OCI-LY3 (cell line): Measurements from ENCODE around the gene OR56A3.

Experiments used
- EZH2phosphoT487 ChIP-seq: fragments of 200-600 bp; shearing (Covaris generic); IDR thresholded peaks from 2 replicates; pipeline ENCODE4 v1.6.1; 2018; ENCODE audit warnings: antibody characterized with exemption, mixed run types, low read depth
- TF ChIP-seq, protein P1 (sequence below): fragments of 200-600, 300-600 bp; sonication (generic); IDR thresholded peaks from 2 replicates; pipeline ENCODE4 v1.5.1; 2014; ENCODE audit warnings: antibody characterized with exemption, low read length, low read depth

DNA sequence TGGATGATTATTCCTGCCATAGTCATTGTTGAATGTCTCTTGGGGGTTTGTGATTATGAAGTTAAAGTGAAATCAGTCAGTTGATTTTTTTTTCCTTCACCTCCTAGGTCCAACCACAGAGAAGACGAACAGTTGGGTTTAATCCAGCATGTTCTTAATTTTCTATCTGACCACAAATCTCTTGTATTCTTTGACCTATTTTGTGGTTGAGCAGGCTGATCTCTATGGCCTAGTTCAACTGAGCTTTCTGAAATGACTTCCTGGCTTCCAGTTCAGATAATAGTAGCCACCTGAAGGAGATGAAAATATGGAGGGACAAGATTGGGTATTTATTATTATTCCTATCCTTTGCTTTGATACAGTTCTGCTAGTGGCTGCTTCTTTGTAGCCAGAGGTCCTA, 31.5 kb downstream of the OR56A3 start:
- TF ChIP-seq, protein P1, sequence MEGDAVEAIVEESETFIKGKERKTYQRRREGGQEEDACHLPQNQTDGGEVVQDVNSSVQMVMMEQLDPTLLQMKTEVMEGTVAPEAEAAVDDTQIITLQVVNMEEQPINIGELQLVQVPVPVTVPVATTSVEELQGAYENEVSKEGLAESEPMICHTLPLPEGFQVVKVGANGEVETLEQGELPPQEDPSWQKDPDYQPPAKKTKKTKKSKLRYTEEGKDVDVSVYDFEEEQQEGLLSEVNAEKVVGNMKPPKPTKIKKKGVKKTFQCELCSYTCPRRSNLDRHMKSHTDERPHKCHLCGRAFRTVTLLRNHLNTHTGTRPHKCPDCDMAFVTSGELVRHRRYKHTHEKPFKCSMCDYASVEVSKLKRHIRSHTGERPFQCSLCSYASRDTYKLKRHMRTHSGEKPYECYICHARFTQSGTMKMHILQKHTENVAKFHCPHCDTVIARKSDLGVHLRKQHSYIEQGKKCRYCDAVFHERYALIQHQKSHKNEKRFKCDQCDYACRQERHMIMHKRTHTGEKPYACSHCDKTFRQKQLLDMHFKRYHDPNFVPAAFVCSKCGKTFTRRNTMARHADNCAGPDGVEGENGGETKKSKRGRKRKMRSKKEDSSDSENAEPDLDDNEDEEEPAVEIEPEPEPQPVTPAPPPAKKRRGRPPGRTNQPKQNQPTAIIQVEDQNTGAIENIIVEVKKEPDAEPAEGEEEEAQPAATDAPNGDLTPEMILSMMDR: no peak
- TF ChIP-seq EZH2phosphoT487: no peak
